ENCODE data around the gene OPTN.

OPTN gene

GRCh38 chr10:13184276-13184675, 84.3 kb downstream of the OPTN start:
- ChIA-PET CTCF (no interaction called here), POLR2A (ENCODE audit: low non-redundant PET) (no interaction called here)
- DNase-seq (ENCODE audit: low spot score), result no peak
- TF ChIP-seq, protein P1, sequence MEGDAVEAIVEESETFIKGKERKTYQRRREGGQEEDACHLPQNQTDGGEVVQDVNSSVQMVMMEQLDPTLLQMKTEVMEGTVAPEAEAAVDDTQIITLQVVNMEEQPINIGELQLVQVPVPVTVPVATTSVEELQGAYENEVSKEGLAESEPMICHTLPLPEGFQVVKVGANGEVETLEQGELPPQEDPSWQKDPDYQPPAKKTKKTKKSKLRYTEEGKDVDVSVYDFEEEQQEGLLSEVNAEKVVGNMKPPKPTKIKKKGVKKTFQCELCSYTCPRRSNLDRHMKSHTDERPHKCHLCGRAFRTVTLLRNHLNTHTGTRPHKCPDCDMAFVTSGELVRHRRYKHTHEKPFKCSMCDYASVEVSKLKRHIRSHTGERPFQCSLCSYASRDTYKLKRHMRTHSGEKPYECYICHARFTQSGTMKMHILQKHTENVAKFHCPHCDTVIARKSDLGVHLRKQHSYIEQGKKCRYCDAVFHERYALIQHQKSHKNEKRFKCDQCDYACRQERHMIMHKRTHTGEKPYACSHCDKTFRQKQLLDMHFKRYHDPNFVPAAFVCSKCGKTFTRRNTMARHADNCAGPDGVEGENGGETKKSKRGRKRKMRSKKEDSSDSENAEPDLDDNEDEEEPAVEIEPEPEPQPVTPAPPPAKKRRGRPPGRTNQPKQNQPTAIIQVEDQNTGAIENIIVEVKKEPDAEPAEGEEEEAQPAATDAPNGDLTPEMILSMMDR (conservative IDR thresholded peaks at IDR 0.05; ENCODE audit: low read depth), result no peak
- H3K27ac ChIP-seq, result no peak overlapping the region

DNA sequence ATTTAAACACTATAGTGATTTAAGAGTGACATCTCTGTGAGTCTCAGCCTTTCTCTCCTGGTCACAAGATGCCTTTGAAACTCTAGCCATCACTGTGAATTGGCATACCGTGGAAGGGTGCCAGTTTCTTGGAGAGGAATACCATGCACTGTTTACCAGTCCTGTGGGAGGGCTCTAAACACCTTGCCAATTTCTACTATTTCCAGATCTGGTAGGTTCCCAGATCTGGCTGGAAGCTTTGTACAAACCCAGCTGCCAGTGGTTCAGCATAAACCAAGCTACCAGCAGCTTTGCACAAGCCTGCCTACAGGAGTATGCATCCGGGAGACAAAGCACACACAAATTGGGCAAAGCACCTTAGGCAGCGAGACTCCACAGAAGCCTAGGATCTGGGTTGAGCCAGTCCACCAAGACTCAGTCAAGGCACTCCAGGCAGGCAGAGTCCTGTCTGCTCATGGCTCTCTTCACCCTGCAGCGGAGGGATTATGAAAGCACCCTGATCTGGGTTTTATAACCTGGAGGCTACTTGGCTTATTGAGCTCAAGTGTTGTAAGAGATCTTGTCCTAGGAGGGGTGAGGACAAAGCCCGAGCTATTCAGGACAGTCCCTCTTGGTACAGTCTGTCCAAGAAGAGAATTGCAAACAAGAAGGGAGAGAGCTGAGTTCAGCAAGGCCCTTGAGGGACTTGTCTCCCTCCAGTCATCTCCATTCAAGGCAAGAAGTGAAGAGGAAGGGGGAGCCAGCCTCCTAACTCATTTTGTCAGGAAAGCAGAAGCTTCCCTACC, 85.0 kb downstream of the OPTN start:
- no peak overlapping the region for H3K27ac ChIP-seq
- no peak for DNase-seq (ENCODE audit: low spot score)
- ChIA-PET CTCF (interaction anchor here (0.9 kb wide), 1 partner anchor 13 kb away, joined by 3 read pairs; no protein-coding TSS in a partner anchor), POLR2A (ENCODE audit: low non-redundant PET) (no interaction called here)
- TF ChIP-seq, protein P1 (conservative IDR thresholded peaks at IDR 0.05; ENCODE audit: low read depth), result no peak

- no peak for DNase-seq (ENCODE audit: low spot score)
- TF ChIP-seq, protein P1 (conservative IDR thresholded peaks at IDR 0.05; ENCODE audit: low read depth), result no peak
- CTCF ChIA-PET, result no interaction called here
Observed at GRCh38 chr10:13187135-13187534, 87.2 kb downstream of the OPTN start.

More at GRCh38 chr10:13187135-13187534, 87.2 kb downstream of the OPTN start:
- H3K27ac ChIP-seq, result no peak overlapping the region
- POLR2A ChIA-PET (ENCODE audit: low non-redundant PET), result no interaction called here
